Caco-2 (cell line): ENCODE results near the gene C1orf226. TPM values are rescaled to one million over a fixed set of nuclear protein-coding genes. Genes with fewer than 3 reads are reported as not detected.

ENCODE experiments used
- BruUV-seq: library from RNA; stranded (reverse); fragments of 400-500 nt; replicated peaks from 2 replicates; lab custom pipeline; 2021; lab: Mats Ljungman, UMichigan
- CTCF ChIA-PET: fragments of 300-600 bp; sonication (Branson Sonifier 250); formaldehyde crosslinking; loops from one replicate; lab custom pipeline; 2022; ENCODE audit warnings: antibody characterized with exemption; lab: Charles Lee
- POLR2A ChIA-PET: fragments of 300-600 bp; sonication (Branson Sonifier 250); formaldehyde crosslinking; loops from one replicate; lab custom pipeline; 2022; ENCODE audit warnings: antibody characterized with exemption; lab: Charles Lee
- DNase-seq, 2 experiments: peaks; one replicate each; pipeline versions ENCODE4 v3.0.0 to v3.0.0-alpha.2; 2020 to 2022
- H3K27me3 ChIP-seq: replicated peaks from 2 replicates; pipeline ENCODE4 v1.6.0; 2011; ENCODE audit warnings: low read length; ENCODE audit not compliant: control insufficient read depth, insufficient read depth
- H3K36me3 ChIP-seq: 2 replicates; pipeline ENCODE4 v1.5.1; 2011; ENCODE audit warnings: low read length; ENCODE audit not compliant: control insufficient read depth, insufficient read depth
- H3K4me1 ChIP-seq: fragments of 250-450 bp; sonication (Bioruptor Pico); 2 replicates; pipeline ENCODE4 v1.5.1; 2020; ENCODE audit warnings: mild to moderate bottlenecking
- H3K4me3 ChIP-seq: 2 replicates; pipeline ENCODE4 v1.5.1; 2011; ENCODE audit warnings: low read depth, mild to moderate bottlenecking, control low read depth, low read length
- H3K9me3 ChIP-seq: fragments of 250-450 bp; sonication (Bioruptor Pico); 2 replicates; pipeline ENCODE4 v1.5.1; 2020; ENCODE audit warnings: mild to moderate bottlenecking, moderate library complexity
- H3K27ac Mint-ChIP-seq: one replicate; pipeline ENCODE4 v1.8.0; 2022; ENCODE audit warnings: mixed read lengths; ENCODE audit not compliant: unreplicated experiment
- H3K27me3 Mint-ChIP-seq: one replicate; pipeline ENCODE4 v1.8.0; 2022; ENCODE audit warnings: mixed read lengths; ENCODE audit not compliant: insufficient read depth, unreplicated experiment
- H3K36me3 Mint-ChIP-seq: one replicate; pipeline ENCODE4 v1.8.0; 2022; ENCODE audit warnings: mild to moderate bottlenecking, mixed read lengths; ENCODE audit not compliant: insufficient read depth, unreplicated experiment
- H3K4me1 Mint-ChIP-seq: one replicate; pipeline ENCODE4 v1.8.0; 2022; ENCODE audit warnings: low read depth, mixed read lengths; ENCODE audit not compliant: unreplicated experiment
- H3K4me3 Mint-ChIP-seq: one replicate; pipeline ENCODE4 v1.8.0; 2022; ENCODE audit warnings: mild to moderate bottlenecking, moderate library complexity, mixed read lengths; ENCODE audit not compliant: unreplicated experiment
- H3K9me3 Mint-ChIP-seq: one replicate; pipeline ENCODE4 v1.8.0; 2022; ENCODE audit warnings: mixed read lengths; ENCODE audit not compliant: unreplicated experiment
- intact Hi-C: fragments of 100-400 bp; cut with micrococcal nuclease; formaldehyde crosslinking; loops from one replicate; pipeline ENCODE4 v1.10.0; 2022; ENCODE audit not compliant: unreplicated experiment
- total RNA-seq: library from RNA; stranded (reverse); gene quantifications from 2 replicates; pipeline ENCODE4 v1.2.3, GENCODE V29; 2022
- TF ChIP-seq, protein P1 (sequence below), 2 experiments: fragments of 200-600 bp in 1 of 2; IDR thresholded peaks; 1 replicate in 1 of 2; 2 replicates in 1 of 2; pipeline versions ENCODE4 v1.5.1 to v1.8.0; 2011 to 2022; ENCODE audit warnings: antibody characterized with exemption in 1 of 2, control low read depth in 1 of 2, inconsistent platforms in 1 of 2, low read depth in 1 of 2, low read length in 1 of 2, mild to moderate bottlenecking in 1 of 2, moderate library complexity in 1 of 2; ENCODE audit not compliant: insufficient read depth in 1 of 2, severe bottlenecking in 1 of 2, unreplicated experiment in 1 of 2

The C1orf226 gene
- total RNA-seq, 1 experiment from 2014 or later: 7.3 TPM

- ChIA-PET CTCF (no interaction called here), POLR2A (no interaction called here)
- H3K36me3 ChIP-seq: no peaks in the 10 kb centered on the region; the same call in 1 of the 2 replicates
- H3K4me3 ChIP-seq: no peak overlapping the region
- Mint-ChIP-seq H3K27me3 (no peaks in the 10 kb centered on the region), H3K4me1 (no peaks in the 10 kb centered on the region), H3K27ac (no peak overlapping the region), H3K36me3 (no peaks in the 10 kb centered on the region), H3K4me3 (peak overlapping the region; percentile 63), H3K9me3 (no peaks in the 10 kb centered on the region)
- TF ChIP-seq, protein P1, sequence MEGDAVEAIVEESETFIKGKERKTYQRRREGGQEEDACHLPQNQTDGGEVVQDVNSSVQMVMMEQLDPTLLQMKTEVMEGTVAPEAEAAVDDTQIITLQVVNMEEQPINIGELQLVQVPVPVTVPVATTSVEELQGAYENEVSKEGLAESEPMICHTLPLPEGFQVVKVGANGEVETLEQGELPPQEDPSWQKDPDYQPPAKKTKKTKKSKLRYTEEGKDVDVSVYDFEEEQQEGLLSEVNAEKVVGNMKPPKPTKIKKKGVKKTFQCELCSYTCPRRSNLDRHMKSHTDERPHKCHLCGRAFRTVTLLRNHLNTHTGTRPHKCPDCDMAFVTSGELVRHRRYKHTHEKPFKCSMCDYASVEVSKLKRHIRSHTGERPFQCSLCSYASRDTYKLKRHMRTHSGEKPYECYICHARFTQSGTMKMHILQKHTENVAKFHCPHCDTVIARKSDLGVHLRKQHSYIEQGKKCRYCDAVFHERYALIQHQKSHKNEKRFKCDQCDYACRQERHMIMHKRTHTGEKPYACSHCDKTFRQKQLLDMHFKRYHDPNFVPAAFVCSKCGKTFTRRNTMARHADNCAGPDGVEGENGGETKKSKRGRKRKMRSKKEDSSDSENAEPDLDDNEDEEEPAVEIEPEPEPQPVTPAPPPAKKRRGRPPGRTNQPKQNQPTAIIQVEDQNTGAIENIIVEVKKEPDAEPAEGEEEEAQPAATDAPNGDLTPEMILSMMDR (IDR thresholded peaks at IDR 0.05; ENCODE audit: insufficient read depth in 1 of 2, low read depth in 1 of 2, low read length in 1 of 2, severe bottlenecking in 1 of 2, unreplicated experiment in 1 of 2): no peak
- no peaks in the 10 kb centered on the region for H3K9me3 ChIP-seq
- no peaks in the 10 kb centered on the region for H3K27me3 ChIP-seq
- DNase-seq: no peak
- no TSS peak for BruUV-seq
- intact Hi-C loops: no loop called here
- H3K4me1 ChIP-seq: no peaks in the 10 kb centered on the region
These were observed 14.5 kb upstream of the C1orf226 start for GRCh38 chr1:162367073-162367472.

DNA sequence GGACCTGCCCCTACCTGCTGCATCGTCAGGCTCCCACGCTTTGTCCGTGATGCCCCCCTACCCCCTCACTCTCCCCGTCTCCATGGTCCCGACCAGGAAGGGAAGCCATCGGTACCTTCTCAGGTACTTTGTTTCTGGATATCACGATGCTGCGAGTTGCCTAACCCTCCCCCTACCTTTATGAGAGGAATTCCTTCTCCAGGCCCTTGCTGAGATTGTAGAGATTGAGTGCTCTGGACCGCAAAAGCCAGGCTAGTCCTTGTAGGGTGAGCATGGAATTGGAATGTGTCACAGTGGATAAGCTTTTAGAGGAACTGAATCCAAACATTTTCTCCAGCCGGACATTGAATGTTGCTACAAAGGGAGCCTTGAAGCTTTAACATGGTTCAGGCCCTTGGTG lies 13.8 kb upstream of the C1orf226 start:
- H3K36me3 ChIP-seq: no peaks in the 10 kb centered on the region; the same call in 1 of the 2 replicates
- no peak overlapping the region for H3K4me3 ChIP-seq
- H3K4me1 ChIP-seq: no peaks in the 10 kb centered on the region; the same call in 1 of the 2 replicates
- POLR2A ChIA-PET: no interaction called here
- Mint-ChIP-seq H3K9me3 (no peaks in the 10 kb centered on the region), H3K27ac (no peak overlapping the region), H3K36me3 (no peaks in the 10 kb centered on the region), H3K4me1 (peaks cover 6% of the 10 kb centered on the region), H3K27me3 (no peaks in the 10 kb centered on the region), H3K4me3 (peak overlapping the region; percentile 63)
- intact Hi-C loops: no loop called here
- TF ChIP-seq, protein P1 (IDR thresholded peaks at IDR 0.05; ENCODE audit: insufficient read depth in 1 of 2, low read depth in 1 of 2, low read length in 1 of 2, severe bottlenecking in 1 of 2, unreplicated experiment in 1 of 2): no peak
- DNase-seq: no peak
- CTCF ChIA-PET: interaction anchor here (1.0 kb wide), 1 partner anchor 10 kb away, joined by 3 read pairs; no protein-coding TSS in a partner anchor
- no TSS peak for BruUV-seq
- no peaks in the 10 kb centered on the region for H3K27me3 ChIP-seq
- no peaks in the 10 kb centered on the region for H3K9me3 ChIP-seq

DNA sequence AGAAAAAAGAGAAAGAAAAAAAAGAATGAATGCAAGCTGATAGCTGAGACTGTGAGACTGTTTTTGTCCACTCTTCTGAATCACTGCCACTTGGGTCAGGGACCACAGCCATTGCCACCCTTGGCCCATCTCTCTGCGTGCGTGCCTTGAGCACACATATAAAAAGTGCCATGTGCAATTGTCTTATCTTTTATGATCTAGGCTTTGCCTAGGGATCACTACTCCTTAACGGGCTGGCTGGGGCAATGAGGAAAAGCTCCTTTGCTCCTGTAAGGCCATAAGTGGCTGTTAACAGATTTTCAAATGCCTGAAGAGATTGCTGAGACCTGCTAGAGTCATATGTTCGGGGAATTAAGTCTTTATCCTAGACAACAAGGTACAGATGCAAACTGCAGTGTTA lies 13.1 kb upstream of the C1orf226 start:
- BruUV-seq: no TSS peak
- Histone ChIP-seq H3K27me3 (no peaks in the 10 kb centered on the region), H3K9me3 (no peaks in the 10 kb centered on the region), H3K36me3 (no peaks in the 10 kb centered on the region; the same call in 1 of the 2 replicates), H3K4me1 (no peaks in the 10 kb centered on the region; the same call in 1 of the 2 replicates), H3K4me3 (no peak overlapping the region)
- no peaks in the 10 kb centered on the region for H3K36me3 Mint-ChIP-seq
- CTCF ChIA-PET: interaction anchor here (1.0 kb wide), 1 partner anchor 11 kb away, joined by 3 read pairs; no protein-coding TSS in a partner anchor
- H3K9me3 Mint-ChIP-seq: no peaks in the 10 kb centered on the region
- H3K27me3 Mint-ChIP-seq: no peaks in the 10 kb centered on the region
- DNase-seq: no peak
- peaks cover 8% of the 10 kb centered on the region for H3K4me1 Mint-ChIP-seq
- H3K4me3 Mint-ChIP-seq: no peak overlapping the region
- intact Hi-C loops: no loop called here
- no peak overlapping the region for H3K27ac Mint-ChIP-seq
- POLR2A ChIA-PET: no interaction called here
- TF ChIP-seq, protein P1 (IDR thresholded peaks at IDR 0.05; ENCODE audit: insufficient read depth in 1 of 2, low read depth in 1 of 2, low read length in 1 of 2, severe bottlenecking in 1 of 2, unreplicated experiment in 1 of 2): no peak
